ENCODE data around the gene TGM5.

The TGM5 gene

GRCh38 chr15:43255376-43255775 lies 11.4 kb downstream of the TGM5 start:
- Histone ChIP-seq H3K4me3 (ENCODE audit: low read depth, low read length) (no peak overlapping the region), H3K27me3 (ENCODE audit: control insufficient read depth, insufficient read depth, low read length) (no peaks in the 10 kb centered on the region), H3K4me1 (ENCODE audit: control insufficient read depth, insufficient read depth, low read length) (no peaks in the 10 kb centered on the region), H3K36me3 (ENCODE audit: control insufficient read depth, insufficient read depth, low read length) (no peaks in the 10 kb centered on the region), H3K9me3 (ENCODE audit: control insufficient read depth, insufficient read depth, low read length) (no peaks in the 10 kb centered on the region), H3K9ac (ENCODE audit: low read depth, low read length) (no peak overlapping the region), H3K27ac (ENCODE audit: low read depth, low read length) (no peak overlapping the region)

GRCh38 chr15:43253431-43254403 lies 13.0 kb downstream of the TGM5 start:
- Histone ChIP-seq H3K36me3 (ENCODE audit: control insufficient read depth, insufficient read depth, low read length) (no peaks in the 10 kb centered on the region), H3K9me3 (ENCODE audit: control insufficient read depth, insufficient read depth, low read length) (no peaks in the 10 kb centered on the region), H3K27me3 (ENCODE audit: control insufficient read depth, insufficient read depth, low read length) (no peaks in the 10 kb centered on the region), H3K4me3 (ENCODE audit: low read depth, low read length) (no peak overlapping the region), H3K4me1 (ENCODE audit: control insufficient read depth, insufficient read depth, low read length) (no peaks in the 10 kb centered on the region), H3K27ac (ENCODE audit: low read depth, low read length) (no peak overlapping the region), H3K9ac (ENCODE audit: low read depth, low read length) (no peak overlapping the region)

- no peaks in the 10 kb centered on the region for H3K4me1 ChIP-seq (ENCODE audit: control insufficient read depth, insufficient read depth, low read length)
- H3K9me3 ChIP-seq (ENCODE audit: control insufficient read depth, insufficient read depth, low read length): no peaks in the 10 kb centered on the region
- no peak overlapping the region for H3K9ac ChIP-seq (ENCODE audit: low read depth, low read length)
- H3K36me3 ChIP-seq (ENCODE audit: control insufficient read depth, insufficient read depth, low read length): no peaks in the 10 kb centered on the region
- no peak overlapping the region for H3K27ac ChIP-seq (ENCODE audit: low read depth, low read length)
- H3K27me3 ChIP-seq (ENCODE audit: control insufficient read depth, insufficient read depth, low read length): no peaks in the 10 kb centered on the region
- H3K4me3 ChIP-seq (ENCODE audit: low read depth, low read length): no peak overlapping the region
Observed at GRCh38 chr15:43251871-43252250, 14.9 kb downstream of the TGM5 start.

GRCh38 chr15:43251185-43251870 lies 15.4 kb downstream of the TGM5 start:
- H3K27me3 ChIP-seq (ENCODE audit: control insufficient read depth, insufficient read depth, low read length): no peaks in the 10 kb centered on the region
- H3K9ac ChIP-seq (ENCODE audit: low read depth, low read length): no peak overlapping the region
- H3K27ac ChIP-seq (ENCODE audit: low read depth, low read length): no peak overlapping the region
- H3K9me3 ChIP-seq (ENCODE audit: control insufficient read depth, insufficient read depth, low read length): no peaks in the 10 kb centered on the region
- no peak overlapping the region for H3K4me3 ChIP-seq (ENCODE audit: low read depth, low read length)
- no peaks in the 10 kb centered on the region for H3K4me1 ChIP-seq (ENCODE audit: control insufficient read depth, insufficient read depth, low read length)
- no peaks in the 10 kb centered on the region for H3K36me3 ChIP-seq (ENCODE audit: control insufficient read depth, insufficient read depth, low read length)

GRCh38 chr15:43250785-43251184 lies 15.9 kb downstream of the TGM5 start:
- Histone ChIP-seq H3K9ac (ENCODE audit: low read depth, low read length) (no peak overlapping the region), H3K9me3 (ENCODE audit: control insufficient read depth, insufficient read depth, low read length) (no peaks in the 10 kb centered on the region), H3K27me3 (ENCODE audit: control insufficient read depth, insufficient read depth, low read length) (no peaks in the 10 kb centered on the region), H3K36me3 (ENCODE audit: control insufficient read depth, insufficient read depth, low read length) (no peaks in the 10 kb centered on the region), H3K4me3 (ENCODE audit: low read depth, low read length) (no peak overlapping the region), H3K27ac (ENCODE audit: low read depth, low read length) (no peak overlapping the region), H3K4me1 (ENCODE audit: control insufficient read depth, insufficient read depth, low read length) (no peaks in the 10 kb centered on the region)

GRCh38 chr15:43249699-43250203 lies 17.0 kb downstream of the TGM5 start:
- no peaks in the 10 kb centered on the region for H3K27me3 ChIP-seq (ENCODE audit: control insufficient read depth, insufficient read depth, low read length)
- no peak overlapping the region for H3K9ac ChIP-seq (ENCODE audit: low read depth, low read length)
- H3K9me3 ChIP-seq (ENCODE audit: control insufficient read depth, insufficient read depth, low read length): no peaks in the 10 kb centered on the region
- H3K4me3 ChIP-seq (ENCODE audit: low read depth, low read length): no peak overlapping the region
- H3K27ac ChIP-seq (ENCODE audit: low read depth, low read length): no peak overlapping the region
- H3K36me3 ChIP-seq (ENCODE audit: control insufficient read depth, insufficient read depth, low read length): no peaks in the 10 kb centered on the region
- H3K4me1 ChIP-seq (ENCODE audit: control insufficient read depth, insufficient read depth, low read length): no peaks in the 10 kb centered on the region

- H3K27me3 ChIP-seq (ENCODE audit: control insufficient read depth, insufficient read depth, low read length): no peaks in the 10 kb centered on the region
- no peaks in the 10 kb centered on the region for H3K9me3 ChIP-seq (ENCODE audit: control insufficient read depth, insufficient read depth, low read length)
- no peak overlapping the region for H3K4me3 ChIP-seq (ENCODE audit: low read depth, low read length)
- no peaks in the 10 kb centered on the region for H3K4me1 ChIP-seq (ENCODE audit: control insufficient read depth, insufficient read depth, low read length)
- no peak overlapping the region for H3K27ac ChIP-seq (ENCODE audit: low read depth, low read length)
- H3K9ac ChIP-seq (ENCODE audit: low read depth, low read length): no peak overlapping the region
- no peaks in the 10 kb centered on the region for H3K36me3 ChIP-seq (ENCODE audit: control insufficient read depth, insufficient read depth, low read length)
Observed at GRCh38 chr15:43249236-43249635, 17.5 kb downstream of the TGM5 start.

GRCh38 chr15:43246261-43246774 lies 20.4 kb downstream of the TGM5 start:
- Histone ChIP-seq H3K4me3 (ENCODE audit: low read depth, low read length) (no peak overlapping the region), H3K36me3 (ENCODE audit: control insufficient read depth, insufficient read depth, low read length) (no peaks in the 10 kb centered on the region), H3K27me3 (ENCODE audit: control insufficient read depth, insufficient read depth, low read length) (no peaks in the 10 kb centered on the region), H3K27ac (ENCODE audit: low read depth, low read length) (no peak overlapping the region), H3K9ac (ENCODE audit: low read depth, low read length) (no peak overlapping the region), H3K9me3 (ENCODE audit: control insufficient read depth, insufficient read depth, low read length) (no peaks in the 10 kb centered on the region), H3K4me1 (ENCODE audit: control insufficient read depth, insufficient read depth, low read length) (no peaks in the 10 kb centered on the region)

- Histone ChIP-seq H3K27me3 (ENCODE audit: control insufficient read depth, insufficient read depth, low read length) (no peaks in the 10 kb centered on the region), H3K4me1 (ENCODE audit: control insufficient read depth, insufficient read depth, low read length) (no peaks in the 10 kb centered on the region), H3K4me3 (ENCODE audit: low read depth, low read length) (no peak overlapping the region), H3K27ac (ENCODE audit: low read depth, low read length) (no peak overlapping the region), H3K36me3 (ENCODE audit: control insufficient read depth, insufficient read depth, low read length) (no peaks in the 10 kb centered on the region), H3K9me3 (ENCODE audit: control insufficient read depth, insufficient read depth, low read length) (no peaks in the 10 kb centered on the region), H3K9ac (ENCODE audit: low read depth, low read length) (no peak overlapping the region)
Observed at GRCh38 chr15:43244092-43244491, 22.6 kb downstream of the TGM5 start.

- Histone ChIP-seq H3K4me3 (ENCODE audit: low read depth, low read length) (no peak overlapping the region), H3K4me1 (ENCODE audit: control insufficient read depth, insufficient read depth, low read length) (no peaks in the 10 kb centered on the region), H3K27ac (ENCODE audit: low read depth, low read length) (no peak overlapping the region), H3K27me3 (ENCODE audit: control insufficient read depth, insufficient read depth, low read length) (no peaks in the 10 kb centered on the region), H3K9me3 (ENCODE audit: control insufficient read depth, insufficient read depth, low read length) (no peaks in the 10 kb centered on the region), H3K36me3 (ENCODE audit: control insufficient read depth, insufficient read depth, low read length) (no peaks in the 10 kb centered on the region), H3K9ac (ENCODE audit: low read depth, low read length) (no peak overlapping the region)
Observed at GRCh38 chr15:43243020-43243645, 23.6 kb downstream of the TGM5 start.
